KBM-7 (cell line): ENCODE results near the gene OR5W2.
"Not testable (repeated sequence)": the region's sequence is repeated elsewhere in the genome, so short reads cannot be mapped to it uniquely, and the experiment has no call there.

Experiments used
- DNase-seq: peaks from one replicate; pipeline ENCODE4 v3.0.0-alpha.2; 2015
- in situ Hi-C: fragments of 300-500 bp; cut with MboI; formaldehyde crosslinking; loops from 2 replicates; pipeline ENCODE4 v1.14.3; 2020; ENCODE audit warnings: low sequenced_read_pairs, low pct_unique_long_range_greater_than_20kb, mixed read lengths

OR5W2 gene

GRCh38 chr11:55914482-55914881 lies at the start of gene OR5W2:
Gene OR5W2, minus strand, starts transcription at chr11:55914582. Its CDS starts 0 bp downstream, at chr11:55914582.
- no peak for DNase-seq
- in situ Hi-C loops = no loop called here

GRCh38 chr11:55956521-55956920 lies 42.1 kb upstream of the OR5W2 start:
- in situ Hi-C loops = no loop called here
- DNase-seq = no peak

GRCh38 chr11:55949330-55949729 lies 34.9 kb upstream of the OR5W2 start:
- in situ Hi-C loops = loop anchor here (25.0 kb wide), 1 partner anchor 838 kb away; no protein-coding TSS in a partner anchor

GRCh38 chr11:55942785-55943392 lies 28.5 kb upstream of the OR5W2 start:
- in situ Hi-C loops = loop anchor here (25.0 kb wide), 1 partner anchor 844 kb away; no protein-coding TSS in a partner anchor
- peak; percentile 45 for DNase-seq

More at GRCh38 chr11:55949330-55949729, 34.9 kb upstream of the OR5W2 start:
- no peak for DNase-seq

GRCh38 chr11:55936300-55936699 lies 21.9 kb upstream of the OR5W2 start, which contains the start of gene OR5I1:
Gene OR5I1, minus strand, starts transcription at chr11:55936400. Its CDS starts 0 bp downstream, at chr11:55936400.
- no peak for DNase-seq
- in situ Hi-C loops = loop anchor here (25.0 kb wide), 1 partner anchor 851 kb away; no protein-coding TSS in a partner anchor

- in situ Hi-C loops = no loop called here
- no peak for DNase-seq
Observed at GRCh38 chr11:55920537-55920936, 6.2 kb upstream of the OR5W2 start.

GRCh38 chr11:55902308-55902707 lies 12.1 kb downstream of the OR5W2 start:
- no peak for DNase-seq
- in situ Hi-C loops = no loop called here

- in situ Hi-C loops = no loop called here
- DNase-seq = no peak
Observed at GRCh38 chr11:55895216-55895615, 19.2 kb downstream of the OR5W2 start.

- DNase-seq, in situ Hi-C loops: not testable (repeated sequence)
Observed at GRCh38 chr11:55885481-55885880, 28.9 kb downstream of the OR5W2 start.

GRCh38 chr11:55884995-55885394 lies 29.4 kb downstream of the OR5W2 start:
- DNase-seq, in situ Hi-C loops: not testable (repeated sequence)

GRCh38 chr11:55882997-55883396 lies 31.4 kb downstream of the OR5W2 start, which contains the start of gene TRIM51:
Gene TRIM51, plus strand, starts transcription at chr11:55883297. Its CDS starts 2,132 bp downstream, at chr11:55885429.
- in situ Hi-C loops, DNase-seq: not testable (repeated sequence)

- in situ Hi-C loops, DNase-seq: not testable (repeated sequence)
Observed at GRCh38 chr11:55873146-55873545, 41.2 kb downstream of the OR5W2 start.

GRCh38 chr11:55872731-55873130 lies 41.7 kb downstream of the OR5W2 start:
- in situ Hi-C loops, DNase-seq: not testable (repeated sequence)

- in situ Hi-C loops, DNase-seq: not testable (repeated sequence)
Observed at GRCh38 chr11:55867354-55867753, 47.0 kb downstream of the OR5W2 start.
